ENCODE measurements around the gene TRANK1.

- TF ChIP-seq CTCF (IDR thresholded peaks at IDR 0.05) (no peak), POLR2A (IDR thresholded peaks at IDR 0.05) (no peak), POLR2AphosphoS5 (IDR thresholded peaks at IDR 0.05) (no peak)
Observed at GRCh38 chr3:36964817-36965216, 20.0 kb upstream of the TRANK1 start.

All from prostate gland (tissue), 2 donors.